Activated naive CD4-positive, alpha-beta T cell treated with anti-CD3 and anti-CD28 coated beads for 36 hours (primary cell): ENCODE measurements around the gene CHMP6. TPM values are rescaled to one million over a fixed set of nuclear protein-coding genes. Genes with fewer than 3 reads are reported as not detected.

ENCODE experiments used
- CTCF ChIA-PET: fragments of 350-600 bp; sonication (Branson Sonifier 250); formaldehyde crosslinking; loops from one replicate; lab custom pipeline; 2021; ENCODE audit warnings: antibody characterized with exemption; lab: Charles Lee
- DNase-seq: peaks from one replicate; pipeline ENCODE4 v3.0.0-alpha.2; 2020
- H3K27ac Mint-ChIP-seq: one replicate; pipeline ENCODE4 v1.8.0; 2021; ENCODE audit warnings: mild to moderate bottlenecking, mixed read lengths
- H3K27me3 Mint-ChIP-seq: one replicate; pipeline ENCODE4 v1.8.0; 2021; ENCODE audit warnings: low read depth, mixed read lengths
- H3K36me3 Mint-ChIP-seq: one replicate; pipeline ENCODE4 v1.8.0; 2021; ENCODE audit warnings: low read depth, mixed read lengths
- H3K4me1 Mint-ChIP-seq: one replicate; pipeline ENCODE4 v1.8.0; 2021; ENCODE audit warnings: low read depth, mixed read lengths
- H3K4me3 Mint-ChIP-seq: one replicate; pipeline ENCODE4 v1.8.0; 2021; ENCODE audit warnings: mild to moderate bottlenecking, moderate library complexity, mixed read lengths
- H3K9me3 Mint-ChIP-seq: one replicate; pipeline ENCODE4 v1.8.0; 2021; ENCODE audit warnings: mixed read lengths
- intact Hi-C: fragments of 100-400 bp; cut with micrococcal nuclease; formaldehyde crosslinking; loops from one replicate; pipeline ENCODE4 v1.15.1; 2023
- total RNA-seq, 2 experiments: library from RNA; stranded (reverse); gene quantifications; one replicate each; pipeline ENCODE4 v1.2.3, GENCODE V29; 2021

The CHMP6 gene
- total RNA-seq, 2 experiments from 2014 or later: 10.1 to 10.6 TPM

DNA sequence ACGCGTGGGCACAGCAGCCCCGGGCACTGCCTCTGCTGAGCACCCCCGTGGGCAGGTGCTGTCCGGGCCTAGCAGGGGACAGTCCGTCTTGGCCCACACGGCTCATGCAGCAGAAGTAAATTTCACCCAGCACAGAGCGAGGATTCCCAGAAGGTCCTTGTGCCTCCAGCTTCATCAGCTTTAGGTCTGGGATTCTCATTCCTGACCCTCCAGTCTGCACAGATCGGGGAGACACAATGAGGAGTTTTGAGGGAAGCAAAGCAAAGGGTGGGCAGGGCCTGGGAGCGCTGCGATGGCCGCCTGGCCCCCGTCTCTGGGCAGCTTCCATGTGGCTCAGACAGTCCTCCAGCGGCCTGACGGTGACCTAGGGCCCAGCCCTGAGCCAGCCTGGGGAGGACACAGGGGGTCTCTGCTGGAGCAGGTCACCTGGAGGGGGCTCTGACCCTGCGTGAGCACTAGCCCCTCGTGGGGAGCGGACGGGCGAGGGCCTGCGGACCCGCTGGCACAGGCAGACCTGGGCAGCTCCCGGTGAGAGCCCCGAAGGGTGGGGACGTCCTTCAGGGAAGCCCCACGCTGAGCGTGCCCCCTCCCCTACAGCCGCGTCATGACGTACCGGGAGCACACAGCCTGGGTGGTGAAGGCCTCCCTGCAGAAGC lies 30.7 kb upstream of the CHMP6 start:
- Mint-ChIP-seq H3K36me3 (peaks cover 6% of the 10 kb centered on the region), H3K4me3 (no peak overlapping the region), H3K27me3 (no peaks in the 10 kb centered on the region), H3K27ac (no peak overlapping the region), H3K9me3 (no peaks in the 10 kb centered on the region), H3K4me1 (no peaks in the 10 kb centered on the region)
- no peak for DNase-seq
- intact Hi-C loops: no loop called here
- CTCF ChIA-PET: no interaction called here

DNA sequence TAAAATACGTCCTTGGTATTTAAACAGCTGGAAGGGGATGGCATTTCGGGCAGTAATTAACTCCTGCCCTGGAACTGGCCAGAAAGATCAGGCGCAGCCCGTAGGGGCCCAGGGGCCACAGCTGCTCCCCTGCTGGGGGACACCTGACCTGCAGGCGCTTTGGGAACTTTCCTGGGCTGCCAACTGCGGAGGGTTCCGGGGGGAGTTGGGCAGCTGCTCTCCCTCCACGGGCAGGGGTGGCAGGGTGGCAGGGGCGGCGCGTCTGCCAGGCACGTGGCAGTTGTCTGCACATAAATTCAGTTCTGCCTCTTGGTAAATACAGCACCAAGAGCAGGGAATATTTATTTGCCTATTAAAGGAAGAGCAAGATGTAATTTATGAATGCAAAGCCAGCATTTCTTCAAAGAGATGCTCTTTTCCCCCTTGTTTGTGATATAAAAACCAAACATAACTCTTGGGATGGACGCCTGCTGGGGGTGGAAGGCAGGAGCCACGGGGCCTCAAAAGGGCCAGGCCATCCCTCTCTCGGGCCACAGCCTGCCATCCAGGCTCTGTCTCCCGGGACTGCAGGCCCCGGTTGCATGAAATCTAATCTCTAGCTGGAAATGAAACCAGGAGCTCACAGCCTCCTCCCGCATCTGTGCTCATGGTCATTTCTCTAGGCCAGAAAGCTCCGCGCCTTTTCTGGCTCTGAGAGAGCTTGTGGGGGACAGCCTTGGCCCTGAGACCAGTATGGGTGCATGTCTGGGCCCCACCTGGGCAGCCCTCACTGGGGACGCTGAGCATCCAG lies 29.9 kb upstream of the CHMP6 start:
- Mint-ChIP-seq H3K4me1 (no peaks in the 10 kb centered on the region), H3K27me3 (no peaks in the 10 kb centered on the region), H3K36me3 (peaks cover 8% of the 10 kb centered on the region), H3K9me3 (no peaks in the 10 kb centered on the region), H3K27ac (no peak overlapping the region), H3K4me3 (no peak overlapping the region)
- CTCF ChIA-PET: interaction anchor here (1.4 kb wide), 1 partner anchor 24 kb away, joined by 3 read pairs; no protein-coding TSS in a partner anchor
- intact Hi-C loops: no loop called here
- no peak for DNase-seq

DNA sequence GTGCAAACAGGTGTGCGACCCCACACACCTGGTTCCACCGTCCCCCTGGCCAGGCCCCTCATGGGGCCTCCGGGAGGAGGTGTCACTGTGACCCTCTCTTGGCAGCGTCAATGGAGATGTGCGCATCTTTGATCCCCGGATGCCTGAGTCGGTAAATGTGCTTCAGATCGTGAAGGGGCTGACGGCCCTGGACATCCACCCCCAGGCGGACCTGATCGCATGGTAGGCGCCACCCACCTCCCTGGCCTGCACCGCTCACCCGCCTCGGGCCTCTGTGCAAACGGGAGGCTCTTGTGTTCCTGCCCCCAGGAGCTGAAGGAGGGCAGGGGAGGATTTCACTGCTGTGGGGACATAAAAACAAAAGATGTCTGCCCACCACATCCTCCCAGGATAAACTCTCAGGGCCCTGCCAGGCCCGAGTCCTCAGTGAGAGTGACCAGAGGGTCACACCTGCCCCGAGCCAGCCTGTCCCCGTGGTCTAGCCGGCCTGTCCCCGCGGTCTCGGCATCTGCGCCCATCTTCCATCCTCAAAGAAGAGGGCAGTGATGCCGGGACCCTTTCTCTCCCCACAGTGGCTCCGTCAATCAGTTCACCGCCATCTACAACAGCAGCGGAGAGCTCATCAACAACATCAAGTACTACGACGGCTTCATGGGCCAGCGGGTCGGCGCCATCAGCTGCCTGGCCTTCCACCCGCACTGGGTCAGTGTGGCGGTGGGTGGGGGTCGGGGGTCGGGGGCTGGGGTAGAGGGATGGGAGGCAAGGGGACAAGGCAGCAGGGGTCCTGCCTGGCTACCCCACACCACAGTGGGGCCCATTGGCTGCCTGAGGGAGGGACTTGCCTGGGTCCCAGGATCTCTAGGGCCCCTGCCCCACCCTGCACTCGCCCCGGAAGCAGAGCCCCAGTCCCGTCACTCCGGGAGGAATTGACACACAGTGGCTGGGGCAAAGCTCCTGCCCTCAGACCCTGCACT lies 29.0 kb upstream of the CHMP6 start:
- Mint-ChIP-seq H3K36me3 (peaks cover 9% of the 10 kb centered on the region), H3K9me3 (no peaks in the 10 kb centered on the region)

DNA sequence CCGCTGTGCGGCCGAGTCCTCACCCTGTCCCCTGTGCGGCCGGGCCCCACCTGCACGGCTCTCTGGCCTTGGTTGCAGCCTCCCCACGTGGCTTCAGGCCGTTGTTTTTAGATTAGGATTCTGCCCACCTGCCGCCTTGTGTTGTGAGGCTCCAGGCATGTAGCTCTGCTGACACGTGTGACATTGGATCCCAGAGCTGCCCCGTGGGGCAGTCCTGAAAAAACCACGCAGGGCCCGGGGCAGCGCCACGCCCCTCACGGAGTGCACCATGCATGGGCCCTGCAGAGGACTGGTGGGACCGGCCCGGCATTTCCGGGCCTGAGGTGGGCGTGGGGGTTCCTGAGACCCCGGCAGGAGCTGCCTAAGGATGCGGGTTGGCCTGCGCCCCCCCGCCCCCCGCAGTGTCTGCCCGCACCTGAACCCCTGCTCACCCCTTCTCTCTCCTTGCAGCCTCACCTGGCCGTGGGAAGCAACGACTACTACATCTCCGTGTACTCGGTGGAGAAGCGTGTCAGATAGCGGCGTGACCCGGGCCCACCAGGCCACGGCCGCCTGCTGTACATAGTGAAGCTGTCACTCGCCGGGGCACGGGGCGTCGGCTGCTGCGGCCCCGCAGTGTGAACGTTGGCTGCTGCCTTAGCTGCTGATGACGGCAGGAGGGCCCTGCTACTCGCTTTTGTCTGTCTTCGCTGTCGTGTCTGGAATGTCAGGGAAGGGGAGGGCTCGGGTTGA lies 27.7 kb upstream of the CHMP6 start:
- intact Hi-C loops: no loop called here
- Mint-ChIP-seq H3K27me3 (no peaks in the 10 kb centered on the region), H3K9me3 (no peaks in the 10 kb centered on the region), H3K4me3 (no peak overlapping the region), H3K36me3 (peaks cover 9% of the 10 kb centered on the region), H3K4me1 (no peaks in the 10 kb centered on the region), H3K27ac (no peak overlapping the region)
- CTCF ChIA-PET: no interaction called here
- no peak for DNase-seq

More for the DNA sequence above, 29.0 kb upstream of the CHMP6 start:
- intact Hi-C loops: no loop called here
- CTCF ChIA-PET: interaction anchor here (1.4 kb wide), 1 partner anchor 25 kb away, joined by 3 read pairs; no protein-coding TSS in a partner anchor
- H3K4me1 Mint-ChIP-seq: no peaks in the 10 kb centered on the region
- no peak overlapping the region for H3K27ac Mint-ChIP-seq
- DNase-seq: no peak
- no peak overlapping the region for H3K4me3 Mint-ChIP-seq
- H3K27me3 Mint-ChIP-seq: no peaks in the 10 kb centered on the region

DNA sequence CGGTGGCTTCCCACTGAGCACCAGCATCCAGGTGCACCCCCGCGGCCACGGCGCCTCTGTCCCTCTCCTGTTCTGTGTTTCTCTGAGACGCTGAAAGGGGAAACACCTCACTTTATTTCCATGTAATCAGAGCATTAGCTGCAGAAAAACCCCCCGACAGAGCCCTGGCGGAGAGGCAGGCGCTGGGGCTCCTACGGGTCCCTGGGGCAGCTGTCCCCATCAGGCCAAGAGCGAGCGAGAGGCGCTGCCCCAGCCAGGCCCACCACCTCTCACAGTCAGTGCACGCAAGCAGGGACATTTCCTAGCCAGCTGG lies 27.1 kb upstream of the CHMP6 start:
- H3K27ac Mint-ChIP-seq: no peak overlapping the region
- CTCF ChIA-PET: no interaction called here
- H3K36me3 Mint-ChIP-seq: peaks cover 9% of the 10 kb centered on the region
- no peak overlapping the region for H3K4me3 Mint-ChIP-seq
- intact Hi-C loops: no loop called here
- no peaks in the 10 kb centered on the region for H3K9me3 Mint-ChIP-seq
- no peaks in the 10 kb centered on the region for H3K27me3 Mint-ChIP-seq
- no peaks in the 10 kb centered on the region for H3K4me1 Mint-ChIP-seq
- no peak for DNase-seq

DNA sequence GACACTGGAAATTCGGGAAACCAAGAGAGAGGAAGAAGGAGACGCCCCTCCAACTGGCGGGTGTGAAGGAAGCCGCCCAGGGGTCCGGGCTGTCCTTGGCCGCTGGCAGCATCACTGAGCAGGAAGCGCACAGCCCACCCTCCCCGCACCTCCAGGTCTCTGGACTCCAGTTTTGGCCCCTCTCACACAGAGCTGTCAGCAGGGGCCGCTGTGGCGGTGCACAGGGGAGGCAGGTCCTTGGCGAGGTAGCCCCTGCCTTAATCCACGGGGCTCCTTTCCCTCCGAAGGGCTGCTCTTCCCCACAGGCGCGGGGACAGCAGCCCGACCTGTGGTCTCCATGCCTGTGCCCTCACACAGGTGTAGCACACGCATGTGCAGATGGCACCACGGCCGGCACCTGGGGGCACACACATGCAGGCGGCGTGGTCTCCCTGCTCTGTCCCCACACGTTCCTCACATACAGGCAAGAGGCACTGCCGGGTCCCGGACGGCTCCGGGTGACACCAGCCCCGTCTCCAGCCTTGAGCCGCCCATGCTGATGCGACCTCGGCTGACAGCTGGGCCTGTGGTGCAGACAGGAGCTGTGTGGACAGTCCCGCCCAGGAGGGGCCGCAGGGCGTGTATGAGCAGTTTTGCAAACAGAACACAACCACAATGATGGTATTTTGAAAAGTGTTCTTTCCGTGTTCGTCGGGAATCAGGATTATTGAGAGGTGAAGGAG lies 26.6 kb upstream of the CHMP6 start:
- Mint-ChIP-seq H3K9me3 (no peaks in the 10 kb centered on the region), H3K4me1 (no peaks in the 10 kb centered on the region), H3K27ac (no peak overlapping the region), H3K27me3 (no peaks in the 10 kb centered on the region), H3K4me3 (no peak overlapping the region), H3K36me3 (peaks cover 9% of the 10 kb centered on the region)
- DNase-seq: no peak
- intact Hi-C loops: no loop called here
- CTCF ChIA-PET: interaction anchor here (0.7 kb wide), 1 partner anchor 40 kb away, joined by 3 read pairs; no protein-coding TSS in a partner anchor

DNA sequence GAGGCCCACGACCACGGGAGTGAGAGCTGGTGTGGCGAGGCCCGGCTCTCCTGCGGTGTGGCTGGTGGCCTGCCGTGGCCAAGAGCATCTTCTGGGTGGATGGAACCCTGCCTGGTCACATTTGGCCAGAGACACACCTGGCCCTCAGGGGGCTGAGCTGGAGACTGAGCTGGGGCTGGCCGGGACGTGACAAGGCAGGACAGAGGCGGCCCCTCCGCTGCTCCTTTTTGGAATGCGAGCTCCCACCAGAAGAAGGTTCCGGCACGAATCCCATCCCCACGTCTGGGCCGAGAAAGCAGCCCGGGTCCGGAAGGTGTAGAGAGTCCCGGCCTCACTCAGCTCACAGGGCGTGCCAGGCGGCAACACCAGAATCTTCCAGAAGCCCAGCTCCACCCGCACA lies 26.0 kb upstream of the CHMP6 start:
- H3K27ac Mint-ChIP-seq: no peak overlapping the region
- H3K4me3 Mint-ChIP-seq: no peak overlapping the region
- H3K4me1 Mint-ChIP-seq: peaks cover 5% of the 10 kb centered on the region

DNA sequence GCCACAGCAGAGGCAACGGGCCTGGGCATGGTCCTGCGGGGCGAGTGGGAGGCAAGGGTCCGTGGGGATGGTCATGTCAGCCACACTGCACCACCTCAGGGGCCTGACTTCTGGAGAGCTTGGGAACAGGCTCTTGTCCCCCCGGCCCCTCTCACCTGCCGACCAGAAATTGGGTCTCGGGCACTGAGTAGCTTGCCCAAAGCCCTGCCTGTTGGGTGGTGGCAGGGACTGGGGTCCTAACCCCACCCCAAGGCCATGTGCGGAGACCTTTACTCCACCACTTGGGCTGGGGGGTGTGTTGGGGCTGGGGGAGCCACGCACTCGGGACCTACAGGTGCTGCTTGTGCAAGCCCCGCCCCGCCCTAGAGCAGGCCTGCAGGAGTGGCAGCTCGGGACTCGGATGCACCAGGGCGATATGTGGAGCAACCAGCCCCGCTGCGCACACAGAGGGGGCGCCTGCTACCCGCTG lies 24.2 kb upstream of the CHMP6 start:
- peaks cover 9% of the 10 kb centered on the region for H3K36me3 Mint-ChIP-seq
- intact Hi-C loops: no loop called here
- no peak for DNase-seq
- peaks cover 5% of the 10 kb centered on the region for H3K4me1 Mint-ChIP-seq
- no peaks in the 10 kb centered on the region for H3K9me3 Mint-ChIP-seq
- no peak overlapping the region for H3K4me3 Mint-ChIP-seq
- H3K27me3 Mint-ChIP-seq: no peaks in the 10 kb centered on the region
- no peak overlapping the region for H3K27ac Mint-ChIP-seq
- CTCF ChIA-PET: no interaction called here

More for the DNA sequence above, 26.0 kb upstream of the CHMP6 start:
- Mint-ChIP-seq H3K27me3 (no peaks in the 10 kb centered on the region), H3K36me3 (peaks cover 9% of the 10 kb centered on the region), H3K9me3 (no peaks in the 10 kb centered on the region)
- CTCF ChIA-PET: interaction anchor here (0.7 kb wide), 1 partner anchor 40 kb away, joined by 3 read pairs; no protein-coding TSS in a partner anchor
- no peak for DNase-seq
- intact Hi-C loops: no loop called here

DNA sequence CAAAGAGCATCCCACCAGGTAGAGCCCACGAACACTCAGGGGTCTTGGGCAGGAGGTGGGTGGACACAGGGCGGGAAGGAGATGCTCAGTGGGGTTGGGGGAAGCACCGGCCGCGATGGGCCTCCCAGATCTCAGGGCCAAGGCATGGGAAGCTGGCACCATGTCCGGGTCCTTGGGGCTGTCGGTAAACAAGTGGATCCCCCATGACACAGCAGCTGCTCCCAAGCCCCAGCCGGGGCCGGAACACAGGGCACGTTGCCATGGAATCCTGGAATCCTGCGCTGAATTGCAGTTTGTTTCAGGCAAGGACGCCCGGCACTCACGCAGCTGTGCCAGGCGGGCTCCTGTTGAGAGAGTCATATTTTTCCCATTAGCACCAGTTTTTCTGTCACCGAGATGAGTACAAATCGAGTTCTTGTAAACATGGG lies 23.0 kb upstream of the CHMP6 start:
- intact Hi-C loops: no loop called here
- Mint-ChIP-seq H3K4me3 (no peak overlapping the region), H3K27me3 (no peaks in the 10 kb centered on the region), H3K36me3 (peaks cover 9% of the 10 kb centered on the region), H3K27ac (no peak overlapping the region), H3K9me3 (no peaks in the 10 kb centered on the region), H3K4me1 (peaks cover 5% of the 10 kb centered on the region)
- CTCF ChIA-PET: no interaction called here
- no peak for DNase-seq

DNA sequence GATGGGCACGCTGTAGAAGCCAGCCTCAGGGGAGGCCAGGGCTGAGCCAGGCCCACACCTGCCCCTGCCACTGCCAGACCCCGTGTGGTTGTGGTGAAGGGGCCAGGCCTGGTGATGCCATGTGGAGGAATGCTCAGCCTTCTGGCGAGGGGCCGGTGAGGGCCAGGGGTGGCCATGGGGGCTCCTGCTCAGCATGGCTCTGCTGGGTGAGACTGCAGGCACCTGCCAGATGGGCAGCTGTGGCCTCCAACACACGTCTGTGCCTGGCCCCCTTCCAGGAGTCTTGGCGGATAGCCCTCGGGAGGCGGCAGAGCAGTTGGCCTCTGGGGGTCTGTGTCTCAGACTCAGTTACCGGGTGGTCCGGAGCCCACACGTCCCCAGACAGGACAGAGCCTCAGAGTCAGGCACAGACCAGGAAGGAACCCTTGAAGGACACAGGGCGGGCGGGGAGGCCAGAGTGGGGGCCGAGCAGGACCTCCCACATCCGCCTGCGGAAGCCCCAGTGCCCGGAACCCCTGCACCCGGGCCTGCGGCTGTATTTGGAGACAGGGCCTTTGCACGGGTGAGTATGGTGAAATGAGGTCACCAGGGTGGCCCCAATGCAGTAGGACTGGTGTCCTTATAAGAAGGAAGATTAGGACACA lies 22.5 kb upstream of the CHMP6 start:
- no peaks in the 10 kb centered on the region for H3K27me3 Mint-ChIP-seq
- no peak overlapping the region for H3K4me3 Mint-ChIP-seq
- peaks cover 5% of the 10 kb centered on the region for H3K4me1 Mint-ChIP-seq
- no peaks in the 10 kb centered on the region for H3K9me3 Mint-ChIP-seq
- no peak overlapping the region for H3K27ac Mint-ChIP-seq
- peaks cover 9% of the 10 kb centered on the region for H3K36me3 Mint-ChIP-seq
- intact Hi-C loops: no loop called here
- no peak for DNase-seq
- CTCF ChIA-PET: interaction anchor here (1.2 to 1.5 kb wide), 4 partner anchors 9 to 53 kb away, joined by 3 to 4 read pairs (median 3); no protein-coding TSS in a partner anchor

DNA sequence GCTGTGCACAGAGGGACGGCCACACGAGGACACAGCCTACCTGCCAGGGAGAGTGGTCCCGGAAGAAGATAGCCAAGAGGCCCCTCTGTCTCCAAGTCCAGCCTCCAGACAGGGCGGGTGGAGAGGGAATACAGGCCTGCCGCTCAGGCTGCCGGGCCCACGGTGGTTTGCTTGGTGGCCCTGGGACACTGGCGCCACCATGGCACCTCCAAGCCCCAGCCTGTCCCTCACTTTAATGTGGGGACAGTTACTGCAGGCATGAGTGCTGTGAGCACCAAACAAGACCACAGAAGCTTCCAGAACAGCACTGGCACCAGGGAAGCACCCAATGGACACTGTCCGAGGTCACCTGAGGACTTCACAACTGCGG lies 22.0 kb upstream of the CHMP6 start:
- Mint-ChIP-seq H3K36me3 (peaks cover 9% of the 10 kb centered on the region), H3K9me3 (no peaks in the 10 kb centered on the region), H3K27ac (no peak overlapping the region), H3K4me3 (no peak overlapping the region), H3K27me3 (no peaks in the 10 kb centered on the region), H3K4me1 (peaks cover 5% of the 10 kb centered on the region)
- DNase-seq: no peak
- intact Hi-C loops: loop anchor here (1.0 to 10.0 kb wide), 2 partner anchors 65 to 542 kb away; no protein-coding TSS in a partner anchor
- CTCF ChIA-PET: interaction anchor here (0.7 to 1.7 kb wide), 10 partner anchors 9 to 565 kb away, joined by 3 to 20 read pairs (median 3); no protein-coding TSS in a partner anchor
